Gastrocnemius medialis (tissue), 4 donors: ENCODE measurements around the gene ZBP1.
"Not testable (repeated sequence)": the region's sequence is repeated elsewhere in the genome, so short reads cannot be mapped to it uniquely, and the experiment has no call there.

Experiments
- POLR2A ChIP-seq, 2 donors: fragments of 450-650 bp; IDR thresholded peaks; one replicate each; pipeline ENCODE4 v1.6.1; 2017; ENCODE audit warnings: antibody characterized with exemption in 2 of 2, mild to moderate bottlenecking in 2 of 2, moderate library complexity in 2 of 2
- TF ChIP-seq, protein P1 (sequence below), 5 experiments: fragments of 450-650 bp in 3 of 5; fragments of 200-600 bp in 2 of 5; sonication (generic) in 2 of 5; IDR thresholded peaks in 4 of 5; conservative IDR thresholded peaks in 1 of 5; 1 replicate in 4 of 5; 2 replicates in 1 of 5; pipeline ENCODE4 v1.5.1; 2016 to 2019; ENCODE audit warnings: antibody characterized with exemption in 5 of 5, mild to moderate bottlenecking in 3 of 5, moderate library complexity in 3 of 5

DNA sequence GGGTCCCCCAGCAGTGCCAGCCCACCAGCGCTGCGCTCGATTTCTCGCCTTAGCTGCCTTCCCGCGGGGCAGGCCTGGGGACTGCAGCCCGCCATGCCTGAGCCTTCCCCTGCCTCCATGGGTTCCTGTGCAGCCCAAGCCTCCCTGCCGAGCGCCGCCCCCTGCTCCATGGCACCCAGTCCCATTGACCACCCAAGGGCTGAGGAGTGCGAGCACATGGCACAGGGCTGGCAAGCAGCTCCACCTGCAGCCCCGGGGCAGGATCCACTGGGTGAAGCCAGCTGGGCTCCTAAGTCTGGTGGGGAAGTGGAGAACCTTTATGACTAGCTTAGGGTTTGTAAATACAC is 8.7 kb upstream of the ZBP1 start:
- TF ChIP-seq, protein P1, sequence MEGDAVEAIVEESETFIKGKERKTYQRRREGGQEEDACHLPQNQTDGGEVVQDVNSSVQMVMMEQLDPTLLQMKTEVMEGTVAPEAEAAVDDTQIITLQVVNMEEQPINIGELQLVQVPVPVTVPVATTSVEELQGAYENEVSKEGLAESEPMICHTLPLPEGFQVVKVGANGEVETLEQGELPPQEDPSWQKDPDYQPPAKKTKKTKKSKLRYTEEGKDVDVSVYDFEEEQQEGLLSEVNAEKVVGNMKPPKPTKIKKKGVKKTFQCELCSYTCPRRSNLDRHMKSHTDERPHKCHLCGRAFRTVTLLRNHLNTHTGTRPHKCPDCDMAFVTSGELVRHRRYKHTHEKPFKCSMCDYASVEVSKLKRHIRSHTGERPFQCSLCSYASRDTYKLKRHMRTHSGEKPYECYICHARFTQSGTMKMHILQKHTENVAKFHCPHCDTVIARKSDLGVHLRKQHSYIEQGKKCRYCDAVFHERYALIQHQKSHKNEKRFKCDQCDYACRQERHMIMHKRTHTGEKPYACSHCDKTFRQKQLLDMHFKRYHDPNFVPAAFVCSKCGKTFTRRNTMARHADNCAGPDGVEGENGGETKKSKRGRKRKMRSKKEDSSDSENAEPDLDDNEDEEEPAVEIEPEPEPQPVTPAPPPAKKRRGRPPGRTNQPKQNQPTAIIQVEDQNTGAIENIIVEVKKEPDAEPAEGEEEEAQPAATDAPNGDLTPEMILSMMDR (IDR thresholded peaks at IDR 0.05 in 4 of 5, conservative IDR thresholded peaks at IDR 0.05 in 1 of 5), result not testable (repeated sequence)
- not testable (repeated sequence) for TF ChIP-seq POLR2A (IDR thresholded peaks at IDR 0.05)
